ENCODE measurements around the gene KRT7. TPM values are rescaled to one million over a fixed set of nuclear protein-coding genes. Genes with fewer than 3 reads are reported as not detected.

KRT7 gene
- total and polyA plus RNA-seq, 4 donors: 0.37 to 9.9 (median 7.0) TPM

- Histone ChIP-seq H3K9me3 (ENCODE audit: control insufficient read depth in 4 of 4, low read length in 3 of 4) (no peaks in the 10 kb centered on the region), H3K9ac (ENCODE audit: low read depth in 1 of 2, low read length in 2 of 2) (no peak overlapping the region), H3K27me3 (ENCODE audit: control insufficient read depth in 4 of 4, insufficient read depth in 4 of 4, low read length in 3 of 4) (no peaks in the 10 kb centered on the region), H3K27ac (ENCODE audit: low read depth in 1 of 2, low read length in 2 of 2) (no peak overlapping the region), H3K4me1 (ENCODE audit: control insufficient read depth in 4 of 4, insufficient read depth in 4 of 4, low read length in 3 of 4) (peaks cover 0 to 3% (median 0%) of the 10 kb centered on the region in 4 donors), H3K4me3 (ENCODE audit: low read depth in 1 of 3, low read length in 3 of 3) (no peak overlapping the region), H3K36me3 (ENCODE audit: control insufficient read depth in 4 of 4, insufficient read depth in 3 of 4, low read depth in 1 of 4, low read length in 3 of 4) (no peaks in the 10 kb centered on the region)
- WGBS: 81% methylated on average over 15 of the region's 15 CpGs
- no peak for DNase-seq (ENCODE audit: low spot score)
- no peak for TF ChIP-seq RAD21 (IDR thresholded peaks at IDR 0.05)
- no peak for TF ChIP-seq FOXA2 (IDR thresholded peaks at IDR 0.05)
- TF ChIP-seq HNF4G (IDR thresholded peaks at IDR 0.05): no peak
- TF ChIP-seq, protein P1, sequence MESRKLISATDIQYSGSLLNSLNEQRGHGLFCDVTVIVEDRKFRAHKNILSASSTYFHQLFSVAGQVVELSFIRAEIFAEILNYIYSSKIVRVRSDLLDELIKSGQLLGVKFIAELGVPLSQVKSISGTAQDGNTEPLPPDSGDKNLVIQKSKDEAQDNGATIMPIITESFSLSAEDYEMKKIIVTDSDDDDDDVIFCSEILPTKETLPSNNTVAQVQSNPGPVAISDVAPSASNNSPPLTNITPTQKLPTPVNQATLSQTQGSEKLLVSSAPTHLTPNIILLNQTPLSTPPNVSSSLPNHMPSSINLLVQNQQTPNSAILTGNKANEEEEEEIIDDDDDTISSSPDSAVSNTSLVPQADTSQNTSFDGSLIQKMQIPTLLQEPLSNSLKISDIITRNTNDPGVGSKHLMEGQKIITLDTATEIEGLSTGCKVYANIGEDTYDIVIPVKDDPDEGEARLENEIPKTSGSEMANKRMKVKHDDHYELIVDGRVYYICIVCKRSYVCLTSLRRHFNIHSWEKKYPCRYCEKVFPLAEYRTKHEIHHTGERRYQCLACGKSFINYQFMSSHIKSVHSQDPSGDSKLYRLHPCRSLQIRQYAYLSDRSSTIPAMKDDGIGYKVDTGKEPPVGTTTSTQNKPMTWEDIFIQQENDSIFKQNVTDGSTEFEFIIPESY (IDR thresholded peaks at IDR 0.05): no peak
- TF ChIP-seq, protein P2, sequence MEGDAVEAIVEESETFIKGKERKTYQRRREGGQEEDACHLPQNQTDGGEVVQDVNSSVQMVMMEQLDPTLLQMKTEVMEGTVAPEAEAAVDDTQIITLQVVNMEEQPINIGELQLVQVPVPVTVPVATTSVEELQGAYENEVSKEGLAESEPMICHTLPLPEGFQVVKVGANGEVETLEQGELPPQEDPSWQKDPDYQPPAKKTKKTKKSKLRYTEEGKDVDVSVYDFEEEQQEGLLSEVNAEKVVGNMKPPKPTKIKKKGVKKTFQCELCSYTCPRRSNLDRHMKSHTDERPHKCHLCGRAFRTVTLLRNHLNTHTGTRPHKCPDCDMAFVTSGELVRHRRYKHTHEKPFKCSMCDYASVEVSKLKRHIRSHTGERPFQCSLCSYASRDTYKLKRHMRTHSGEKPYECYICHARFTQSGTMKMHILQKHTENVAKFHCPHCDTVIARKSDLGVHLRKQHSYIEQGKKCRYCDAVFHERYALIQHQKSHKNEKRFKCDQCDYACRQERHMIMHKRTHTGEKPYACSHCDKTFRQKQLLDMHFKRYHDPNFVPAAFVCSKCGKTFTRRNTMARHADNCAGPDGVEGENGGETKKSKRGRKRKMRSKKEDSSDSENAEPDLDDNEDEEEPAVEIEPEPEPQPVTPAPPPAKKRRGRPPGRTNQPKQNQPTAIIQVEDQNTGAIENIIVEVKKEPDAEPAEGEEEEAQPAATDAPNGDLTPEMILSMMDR (IDR thresholded peaks at IDR 0.05; ENCODE audit: low read depth, low read length, missing input control): no peak
- no peak for TF ChIP-seq EGR1 (IDR thresholded peaks at IDR 0.05; ENCODE audit: low read depth in 2 of 2)
- no peak for TF ChIP-seq RXRA (IDR thresholded peaks at IDR 0.05)
- no peak for TF ChIP-seq HNF4A (conservative IDR thresholded peaks at IDR 0.05)
- no peak for TF ChIP-seq MAX (IDR thresholded peaks at IDR 0.05)
- TF ChIP-seq FOXA1 (IDR thresholded peaks at IDR 0.05): no peak
Measured at GRCh38 chr12:52200781-52201450, 32.1 kb upstream of the KRT7 start.

- no peak for DNase-seq (ENCODE audit: low spot score)
- no peak for TF ChIP-seq MAX (IDR thresholded peaks at IDR 0.05)
- no peak for TF ChIP-seq HNF4A (conservative IDR thresholded peaks at IDR 0.05)
- TF ChIP-seq YY1 (IDR thresholded peaks at IDR 0.05): no peak
- TF ChIP-seq, protein P2 (IDR thresholded peaks at IDR 0.05; ENCODE audit: low read depth, low read length, missing input control): no peak
- TF ChIP-seq HNF4G (IDR thresholded peaks at IDR 0.05): no peak
- TF ChIP-seq, protein P3, sequence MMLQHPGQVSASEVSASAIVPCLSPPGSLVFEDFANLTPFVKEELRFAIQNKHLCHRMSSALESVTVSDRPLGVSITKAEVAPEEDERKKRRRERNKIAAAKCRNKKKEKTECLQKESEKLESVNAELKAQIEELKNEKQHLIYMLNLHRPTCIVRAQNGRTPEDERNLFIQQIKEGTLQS (IDR thresholded peaks at IDR 0.05): no peak
- TF ChIP-seq EGR1 (IDR thresholded peaks at IDR 0.05; ENCODE audit: low read depth in 2 of 2): no peak
- TF ChIP-seq FOXA1 (IDR thresholded peaks at IDR 0.05): no peak
- TF ChIP-seq NR2F2 (IDR thresholded peaks at IDR 0.05): no peak
- TF ChIP-seq, protein P1 (IDR thresholded peaks at IDR 0.05): no peak
- TF ChIP-seq SP1 (IDR thresholded peaks at IDR 0.05): no peak
- TF ChIP-seq TAF1 (conservative IDR thresholded peaks at IDR 0.05): no peak
- no peak for TF ChIP-seq RXRA (IDR thresholded peaks at IDR 0.05)
- TF ChIP-seq JUND (IDR thresholded peaks at IDR 0.05): no peak
- TF ChIP-seq, protein P4, sequence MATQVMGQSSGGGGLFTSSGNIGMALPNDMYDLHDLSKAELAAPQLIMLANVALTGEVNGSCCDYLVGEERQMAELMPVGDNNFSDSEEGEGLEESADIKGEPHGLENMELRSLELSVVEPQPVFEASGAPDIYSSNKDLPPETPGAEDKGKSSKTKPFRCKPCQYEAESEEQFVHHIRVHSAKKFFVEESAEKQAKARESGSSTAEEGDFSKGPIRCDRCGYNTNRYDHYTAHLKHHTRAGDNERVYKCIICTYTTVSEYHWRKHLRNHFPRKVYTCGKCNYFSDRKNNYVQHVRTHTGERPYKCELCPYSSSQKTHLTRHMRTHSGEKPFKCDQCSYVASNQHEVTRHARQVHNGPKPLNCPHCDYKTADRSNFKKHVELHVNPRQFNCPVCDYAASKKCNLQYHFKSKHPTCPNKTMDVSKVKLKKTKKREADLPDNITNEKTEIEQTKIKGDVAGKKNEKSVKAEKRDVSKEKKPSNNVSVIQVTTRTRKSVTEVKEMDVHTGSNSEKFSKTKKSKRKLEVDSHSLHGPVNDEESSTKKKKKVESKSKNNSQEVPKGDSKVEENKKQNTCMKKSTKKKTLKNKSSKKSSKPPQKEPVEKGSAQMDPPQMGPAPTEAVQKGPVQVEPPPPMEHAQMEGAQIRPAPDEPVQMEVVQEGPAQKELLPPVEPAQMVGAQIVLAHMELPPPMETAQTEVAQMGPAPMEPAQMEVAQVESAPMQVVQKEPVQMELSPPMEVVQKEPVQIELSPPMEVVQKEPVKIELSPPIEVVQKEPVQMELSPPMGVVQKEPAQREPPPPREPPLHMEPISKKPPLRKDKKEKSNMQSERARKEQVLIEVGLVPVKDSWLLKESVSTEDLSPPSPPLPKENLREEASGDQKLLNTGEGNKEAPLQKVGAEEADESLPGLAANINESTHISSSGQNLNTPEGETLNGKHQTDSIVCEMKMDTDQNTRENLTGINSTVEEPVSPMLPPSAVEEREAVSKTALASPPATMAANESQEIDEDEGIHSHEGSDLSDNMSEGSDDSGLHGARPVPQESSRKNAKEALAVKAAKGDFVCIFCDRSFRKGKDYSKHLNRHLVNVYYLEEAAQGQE (IDR thresholded peaks at IDR 0.05): no peak
- Histone ChIP-seq H3K27ac (ENCODE audit: low read depth in 1 of 2, low read length in 2 of 2) (no peak overlapping the region), H3K9me3 (ENCODE audit: control insufficient read depth in 4 of 4, low read length in 3 of 4) (no peaks in the 10 kb centered on the region), H3K27me3 (ENCODE audit: control insufficient read depth in 4 of 4, insufficient read depth in 4 of 4, low read length in 3 of 4) (no peaks in the 10 kb centered on the region), H3K4me3 (ENCODE audit: low read depth in 1 of 3, low read length in 3 of 3) (no peak overlapping the region), H3K9ac (ENCODE audit: low read depth in 1 of 2, low read length in 2 of 2) (no peak overlapping the region), H3K36me3 (ENCODE audit: control insufficient read depth in 4 of 4, insufficient read depth in 3 of 4, low read depth in 1 of 4, low read length in 3 of 4) (no peaks in the 10 kb centered on the region), H3K4me1 (ENCODE audit: control insufficient read depth in 4 of 4, insufficient read depth in 4 of 4, low read length in 3 of 4) (peaks cover 0 to 3% (median 0%) of the 10 kb centered on the region in 4 donors)
- WGBS: 44% methylated on average over 3 of the region's 3 CpGs
Measured at GRCh38 chr12:52201451-52201839, 31.6 kb upstream of the KRT7 start.

Data from liver (tissue), 9 donors.